Neutrophil (primary cell): ENCODE measurements around the gene HLA-DQB1.
"Not testable (repeated sequence)": the region's sequence is repeated elsewhere in the genome, so short reads cannot be mapped to it uniquely, and the experiment has no call there.

Experiments used
- H3K27ac ChIP-seq: fragments of 200-600 bp; sonication (generic); 2 replicates; pipeline ENCODE4 v1.5.1; 2016; ENCODE audit warnings: mild to moderate bottlenecking, moderate library complexity
- H3K27me3 ChIP-seq: fragments of 200-600 bp; sonication (generic); 2 replicates; pipeline ENCODE4 v1.6.0; 2016; ENCODE audit warnings: mild to moderate bottlenecking
- H3K36me3 ChIP-seq: fragments of 200-600 bp; sonication (generic); 2 replicates; pipeline ENCODE4 v1.5.1; 2017
- H3K4me1 ChIP-seq, 2 experiments: fragments of 200-600 bp in 1 of 2; sonication (generic) in 1 of 2; 1 replicate in 1 of 2; 2 replicates in 1 of 2; pipeline versions ENCODE4 v1.5.1 to v1.6.1; 2013 to 2016; ENCODE audit warnings: low read depth in 1 of 2, low read length in 1 of 2, mild to moderate bottlenecking in 1 of 2, moderate library complexity in 1 of 2; ENCODE audit not compliant: control insufficient read depth in 1 of 2, insufficient read depth in 1 of 2
- H3K4me3 ChIP-seq, 2 experiments: fragments of 200-600 bp in 1 of 2; sonication (generic) in 1 of 2; 1 replicate in 1 of 2; 2 replicates in 1 of 2; pipeline ENCODE4 v1.5.1; 2013 to 2016; ENCODE audit warnings: low read depth in 1 of 2, low read length in 1 of 2, mild to moderate bottlenecking in 1 of 2, moderate library complexity in 1 of 2
- H3K9me3 ChIP-seq: fragments of 200-600 bp; sonication (generic); 2 replicates; pipeline ENCODE4 v1.5.1; 2016
- CTCF ChIP-seq: fragments of 200-600 bp; sonication (generic); IDR thresholded peaks from 2 replicates; pipeline ENCODE4 v1.5.1; 2016; ENCODE audit warnings: antibody characterized with exemption

Gene HLA-DQB1

GRCh38 chr6:32645047-32645703 is 21.3 kb downstream of the HLA-DQB1 start:
- H3K4me1 ChIP-seq, result no peaks in the 10 kb centered on the region
- H3K27me3 ChIP-seq, result no peaks in the 10 kb centered on the region
- H3K4me3 ChIP-seq, result no peak overlapping the region
- no peaks in the 10 kb centered on the region for H3K36me3 ChIP-seq
- H3K27ac ChIP-seq, result no peak overlapping the region
- H3K9me3 ChIP-seq, result no peaks in the 10 kb centered on the region
- TF ChIP-seq CTCF, result no peak

DNA sequence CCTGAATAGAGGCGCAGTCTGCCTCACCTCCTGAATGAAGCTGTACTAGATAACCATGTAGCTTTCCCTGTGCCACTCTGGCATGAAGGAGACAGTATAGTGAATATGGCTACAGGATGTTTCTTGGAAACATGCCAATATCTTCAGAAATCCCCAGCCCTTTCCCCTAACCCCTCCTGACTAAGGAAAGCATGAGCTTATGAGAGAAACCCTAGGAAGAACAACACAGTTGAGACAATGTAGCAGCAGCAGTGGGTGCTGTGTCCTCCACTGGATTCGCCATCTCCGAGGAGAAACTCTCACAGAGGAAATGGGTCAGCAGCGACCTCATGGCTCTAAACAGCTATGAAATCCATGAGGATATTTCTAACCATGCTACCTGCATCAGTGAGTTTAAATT is 22.6 kb downstream of the HLA-DQB1 start:
- Histone ChIP-seq H3K36me3 (no peaks in the 10 kb centered on the region), H3K9me3 (no peaks in the 10 kb centered on the region), H3K4me3 (no peak overlapping the region), H3K27me3 (no peaks in the 10 kb centered on the region), H3K4me1 (no peaks in the 10 kb centered on the region), H3K27ac (no peak overlapping the region)
- no peak for TF ChIP-seq CTCF

DNA sequence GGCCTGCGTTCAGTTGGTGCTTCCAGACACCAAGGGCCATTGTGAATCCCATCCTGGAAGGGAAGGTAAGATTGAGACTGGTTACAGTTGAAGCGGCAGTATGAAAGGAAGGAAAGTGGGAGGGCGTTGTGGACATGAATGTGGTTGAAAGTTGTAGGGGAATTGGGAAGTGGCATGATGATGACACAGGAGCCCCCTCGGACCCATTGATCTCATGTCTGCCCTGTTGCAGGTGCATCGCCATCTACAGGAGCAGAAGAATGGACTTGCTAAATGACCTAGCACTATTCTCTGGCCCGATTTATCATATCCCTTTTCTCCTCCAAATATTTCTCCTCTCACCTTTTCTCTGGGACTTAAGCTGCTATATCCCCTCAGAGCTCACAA is 23.7 kb downstream of the HLA-DQB1 start:
- no peaks in the 10 kb centered on the region for H3K9me3 ChIP-seq
- H3K4me1 ChIP-seq, result no peaks in the 10 kb centered on the region
- TF ChIP-seq CTCF, result no peak
- H3K27me3 ChIP-seq, result peaks cover 6% of the 10 kb centered on the region
- no peaks in the 10 kb centered on the region for H3K36me3 ChIP-seq
- H3K4me3 ChIP-seq, result no peak overlapping the region
- no peak overlapping the region for H3K27ac ChIP-seq

DNA sequence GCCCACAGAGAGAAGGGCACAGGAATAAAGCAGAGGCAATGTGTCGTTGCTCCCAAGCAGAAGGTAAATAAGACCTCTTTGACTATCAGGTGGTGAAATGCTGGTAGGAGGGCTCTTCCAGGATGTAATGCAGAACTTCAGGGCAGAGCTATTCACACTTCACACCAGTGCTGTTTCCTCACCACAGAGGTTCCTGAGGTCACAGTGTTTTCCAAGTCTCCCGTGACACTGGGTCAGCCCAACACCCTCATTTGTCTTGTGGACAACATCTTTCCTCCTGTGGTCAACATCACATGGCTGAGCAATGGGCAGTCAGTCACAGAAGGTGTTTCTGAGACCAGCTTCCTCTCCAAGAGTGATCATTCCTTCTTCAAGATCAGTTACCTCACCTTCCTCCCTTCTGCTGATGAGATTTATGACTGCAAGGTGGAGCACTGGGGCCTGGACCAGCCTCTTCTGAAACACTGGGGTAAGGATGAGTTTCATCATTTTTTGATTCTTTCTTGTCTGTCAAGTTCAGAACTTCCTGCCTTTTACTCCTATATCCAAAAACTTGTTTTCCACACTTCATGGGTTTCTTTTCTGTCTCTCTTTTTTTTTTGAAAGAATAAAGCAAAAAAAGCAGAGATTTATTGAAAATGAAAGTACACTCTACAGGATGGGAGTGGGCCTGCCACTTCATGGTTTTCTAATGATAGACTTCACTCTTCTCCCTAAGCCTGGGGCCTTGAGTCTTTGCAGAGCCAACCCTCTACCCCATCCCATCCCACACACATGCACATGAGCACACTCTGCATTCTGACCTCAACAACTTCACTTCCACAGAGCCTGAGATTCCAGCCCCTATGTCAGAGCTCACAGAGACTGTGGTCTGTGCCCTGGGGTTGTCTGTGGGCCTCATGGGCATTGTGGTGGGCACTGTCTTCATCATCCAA is 24.4 kb downstream of the HLA-DQB1 start:
- H3K4me3 ChIP-seq, H3K4me1 ChIP-seq, H3K9me3 ChIP-seq, H3K36me3 ChIP-seq, H3K27ac ChIP-seq: not testable (repeated sequence)
- peaks cover 13% of the 10 kb centered on the region for H3K27me3 ChIP-seq

DNA sequence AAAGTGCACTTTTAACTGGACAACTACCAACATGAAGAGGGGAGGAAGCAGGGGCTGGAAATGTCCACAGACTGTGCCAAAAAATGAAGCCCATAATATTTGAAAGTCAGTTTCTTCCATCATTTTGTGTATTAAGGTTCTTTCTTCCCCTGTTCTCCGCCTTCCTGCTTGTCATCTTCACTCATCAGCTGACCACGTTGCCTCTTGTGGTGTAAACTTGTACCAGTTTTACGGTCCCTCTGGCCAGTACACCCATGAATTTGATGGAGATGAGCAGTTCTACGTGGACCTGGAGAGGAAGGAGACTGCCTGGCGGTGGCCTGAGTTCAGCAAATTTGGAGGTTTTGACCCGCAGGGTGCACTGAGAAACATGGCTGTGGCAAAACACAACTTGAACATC is 25.3 kb downstream of the HLA-DQB1 start:
- H3K36me3 ChIP-seq, result no peaks in the 10 kb centered on the region
- peaks cover 22% of the 10 kb centered on the region for H3K27me3 ChIP-seq
- H3K4me3 ChIP-seq, result no peak overlapping the region
- H3K4me1 ChIP-seq, result no peaks in the 10 kb centered on the region
- H3K9me3 ChIP-seq, result no peaks in the 10 kb centered on the region
- TF ChIP-seq CTCF, result no peak
- no peak overlapping the region for H3K27ac ChIP-seq
